Type B pancreatic cell (in vitro differentiated cells): ENCODE data around the gene RADIL. TPM values are rescaled to one million over a fixed set of nuclear protein-coding genes. Genes with fewer than 3 reads are reported as not detected.

Experiments
- DNase-seq: peaks from one replicate; pipeline ENCODE4 v3.0.0; 2021; ENCODE audit warnings: mixed read lengths; ENCODE audit not compliant: unreplicated experiment; ENCODE audit errors: extremely low spot score
- H3K27ac Mint-ChIP-seq: 2 replicates; pipeline ENCODE4 v1.8.0; 2021; ENCODE audit warnings: mild to moderate bottlenecking, mixed read lengths
- H3K27me3 Mint-ChIP-seq: 2 replicates; pipeline ENCODE4 v1.8.0; 2021; ENCODE audit warnings: mixed read lengths
- H3K36me3 Mint-ChIP-seq: 2 replicates; pipeline ENCODE4 v1.8.0; 2021; ENCODE audit warnings: mixed read lengths
- H3K4me1 Mint-ChIP-seq: one replicate; pipeline ENCODE4 v1.8.0; 2021; ENCODE audit warnings: mixed read lengths; ENCODE audit not compliant: unreplicated experiment
- H3K4me3 Mint-ChIP-seq: 2 replicates; pipeline ENCODE4 v1.8.0; 2021; ENCODE audit warnings: mild to moderate bottlenecking, mixed read lengths
- H3K9me3 Mint-ChIP-seq: 2 replicates; pipeline ENCODE4 v1.8.0; 2021; ENCODE audit warnings: mixed read lengths
- CTCF ChIP-seq: fragments of 200-600 bp; sonication (generic); conservative IDR thresholded peaks from 2 replicates; pipeline ENCODE4 v1.5.0; 2021; ENCODE audit warnings: antibody characterized with exemption, mild to moderate bottlenecking
- total RNA-seq: library from RNA; stranded (reverse); gene quantifications from 2 replicates; pipeline ENCODE4 v1.2.1, GENCODE V29; 2021; ENCODE audit warnings: low replicate concordance

Gene RADIL
- total RNA-seq, 1 donor from 2014 or later = 11.8 TPM

GRCh38 chr7:4783762-4784351 is 99.7 kb downstream of the RADIL start:
- no peaks in the 10 kb centered on the region for H3K36me3 Mint-ChIP-seq
- H3K27me3 Mint-ChIP-seq = no peaks in the 10 kb centered on the region
- no peak overlapping the region for H3K4me3 Mint-ChIP-seq
- DNase-seq = no peak
- H3K9me3 Mint-ChIP-seq = no peaks in the 10 kb centered on the region
- no peak overlapping the region for H3K27ac Mint-ChIP-seq
- no peaks in the 10 kb centered on the region for H3K4me1 Mint-ChIP-seq
- TF ChIP-seq CTCF = no peak

GRCh38 chr7:4783292-4783652 is 100.2 kb downstream of the RADIL start:
- no peak overlapping the region for H3K4me3 Mint-ChIP-seq
- no peak for TF ChIP-seq CTCF
- no peaks in the 10 kb centered on the region for H3K27me3 Mint-ChIP-seq
- H3K27ac Mint-ChIP-seq = no peak overlapping the region
- DNase-seq = no peak
- no peaks in the 10 kb centered on the region for H3K4me1 Mint-ChIP-seq
- H3K9me3 Mint-ChIP-seq = no peaks in the 10 kb centered on the region
- no peaks in the 10 kb centered on the region for H3K36me3 Mint-ChIP-seq

- H3K4me3 Mint-ChIP-seq = no peak overlapping the region
- no peaks in the 10 kb centered on the region for H3K27me3 Mint-ChIP-seq
- no peak overlapping the region for H3K27ac Mint-ChIP-seq
- no peaks in the 10 kb centered on the region for H3K4me1 Mint-ChIP-seq
- no peak for TF ChIP-seq CTCF
- no peaks in the 10 kb centered on the region for H3K36me3 Mint-ChIP-seq
- H3K9me3 Mint-ChIP-seq = no peaks in the 10 kb centered on the region
- DNase-seq = no peak
Observed at GRCh38 chr7:4782333-4783291, 100.9 kb downstream of the RADIL start.

- no peak for DNase-seq
- Mint-ChIP-seq H3K9me3 (no peaks in the 10 kb centered on the region), H3K4me3 (no peak overlapping the region), H3K4me1 (peaks cover 5% of the 10 kb centered on the region), H3K27ac (no peak overlapping the region), H3K27me3 (no peaks in the 10 kb centered on the region), H3K36me3 (no peaks in the 10 kb centered on the region)
- TF ChIP-seq CTCF = no peak
Observed at GRCh38 chr7:4781366-4782069, 102.0 kb downstream of the RADIL start.

- TF ChIP-seq CTCF = no peak
- H3K27me3 Mint-ChIP-seq = no peaks in the 10 kb centered on the region
- no peaks in the 10 kb centered on the region for H3K36me3 Mint-ChIP-seq
- H3K27ac Mint-ChIP-seq = no peak overlapping the region
- DNase-seq = no peak
- H3K4me3 Mint-ChIP-seq = no peak overlapping the region
- no peaks in the 10 kb centered on the region for H3K9me3 Mint-ChIP-seq
- H3K4me1 Mint-ChIP-seq = peaks cover 19% of the 10 kb centered on the region
Observed at GRCh38 chr7:4779118-4779517, 104.4 kb downstream of the RADIL start.
